NCI-H2107 treated with DMSO at 0.1 percent for 48 hours (cell line): Measurements from ENCODE around the gene CUTA.

ENCODE experiments used
- DNase-seq: peaks from one replicate; lab custom pipeline; 2025; ENCODE audit not compliant: unreplicated experiment; lab: John Stamatoyannopoulos, UW

CUTA gene

GRCh38 chr6:33424855-33425667 is 7.2 kb upstream of the CUTA start:
- DNase-seq = no peak

- DNase-seq = no peak
These were observed 5.9 kb upstream of the CUTA start for GRCh38 chr6:33423777-33424176.

GRCh38 chr6:33421344-33421643 is 3.4 kb upstream of the CUTA start:
- DNase-seq = no peak

- DNase-seq = no peak
These were observed 2.8 kb upstream of the CUTA start for GRCh38 chr6:33420491-33421343.

- DNase-seq = no peak
These were observed 1.9 kb upstream of the CUTA start, which contains the start of gene SYNGAP1 for GRCh38 chr6:33419580-33420490. SYNGAP1 (plus strand) TSS chr6:33420065; CDS start chr6:33420265, 200 bp downstream.

GRCh38 chr6:33418690-33419291 is 884 bp upstream of the CUTA start:
- no peak for DNase-seq

- no peak for DNase-seq
These were observed 592 bp downstream of the CUTA start for GRCh38 chr6:33417128-33417902.

- DNase-seq = no peak
These were observed 1.4 kb downstream of the CUTA start for GRCh38 chr6:33416386-33417127.

GRCh38 chr6:33415831-33416230 is 2.1 kb downstream of the CUTA start:
- no peak for DNase-seq

- no peak for DNase-seq
These were observed 3.2 kb downstream of the CUTA start for GRCh38 chr6:33414592-33415271.

GRCh38 chr6:33413241-33414120 is 4.4 kb downstream of the CUTA start:
- no peak for DNase-seq

GRCh38 chr6:33412140-33413009 is 5.5 kb downstream of the CUTA start:
- no peak for DNase-seq

GRCh38 chr6:33411632-33412005 is 6.3 kb downstream of the CUTA start:
- no peak for DNase-seq

- no peak for DNase-seq
These were observed 6.9 kb downstream of the CUTA start, which contains the start of gene PHF1 for GRCh38 chr6:33410711-33411631. PHF1 (plus strand) TSS chr6:33411014; CDS start chr6:33412264, 1,250 bp downstream.

GRCh38 chr6:33410050-33410710 is 7.7 kb downstream of the CUTA start:
- peak; percentile 77 for DNase-seq
